ENCODE data around the gene OMP.
"Not testable (repeated sequence)": the region's sequence is repeated elsewhere in the genome, so short reads cannot be mapped to it uniquely, and the experiment has no call there.

OMP gene

GRCh38 chr11:77093056-77093891, 9.4 kb upstream of the OMP start:
- Histone ChIP-seq H3K27me3 (ENCODE audit: control insufficient read depth, insufficient read depth, low read length) (no peaks in the 10 kb centered on the region), H3K4me1 (ENCODE audit: control insufficient read depth, insufficient read depth, low read length) (no peaks in the 10 kb centered on the region), H3K4me3 (ENCODE audit: low read length) (no peak overlapping the region), H3K27ac (ENCODE audit: low read depth, low read length) (no peak overlapping the region), H3K36me3 (ENCODE audit: control insufficient read depth, insufficient read depth, low read length) (peaks cover 8% of the 10 kb centered on the region), H3K9ac (ENCODE audit: low read length) (no peak overlapping the region)

GRCh38 chr11:77093987-77094840, 8.4 kb upstream of the OMP start:
- H3K9ac ChIP-seq (ENCODE audit: low read length), result no peak overlapping the region
- no peaks in the 10 kb centered on the region for H3K27me3 ChIP-seq (ENCODE audit: control insufficient read depth, insufficient read depth, low read length)
- no peak overlapping the region for H3K27ac ChIP-seq (ENCODE audit: low read depth, low read length)
- no peak overlapping the region for H3K4me3 ChIP-seq (ENCODE audit: low read length)
- peaks cover 8% of the 10 kb centered on the region for H3K36me3 ChIP-seq (ENCODE audit: control insufficient read depth, insufficient read depth, low read length)
- H3K4me1 ChIP-seq (ENCODE audit: control insufficient read depth, insufficient read depth, low read length), result no peaks in the 10 kb centered on the region

GRCh38 chr11:77094841-77095365, 7.7 kb upstream of the OMP start:
- Histone ChIP-seq H3K27ac (ENCODE audit: low read depth, low read length) (no peak overlapping the region), H3K4me1 (ENCODE audit: control insufficient read depth, insufficient read depth, low read length) (no peaks in the 10 kb centered on the region), H3K9ac (ENCODE audit: low read length) (no peak overlapping the region), H3K4me3 (ENCODE audit: low read length) (no peak overlapping the region), H3K36me3 (ENCODE audit: control insufficient read depth, insufficient read depth, low read length) (peaks cover 8% of the 10 kb centered on the region), H3K27me3 (ENCODE audit: control insufficient read depth, insufficient read depth, low read length) (no peaks in the 10 kb centered on the region)

- Histone ChIP-seq H3K27me3 (ENCODE audit: control insufficient read depth, insufficient read depth, low read length) (no peaks in the 10 kb centered on the region), H3K4me3 (ENCODE audit: low read length) (no peak overlapping the region), H3K36me3 (ENCODE audit: control insufficient read depth, insufficient read depth, low read length) (peaks cover 8% of the 10 kb centered on the region), H3K4me1 (ENCODE audit: control insufficient read depth, insufficient read depth, low read length) (no peaks in the 10 kb centered on the region), H3K27ac (ENCODE audit: low read depth, low read length) (no peak overlapping the region), H3K9ac (ENCODE audit: low read length) (no peak overlapping the region)
Measured at GRCh38 chr11:77095551-77096490, 6.8 kb upstream of the OMP start.

GRCh38 chr11:77096591-77097019, 6.0 kb upstream of the OMP start:
- no peak overlapping the region for H3K4me3 ChIP-seq (ENCODE audit: low read length)
- H3K36me3 ChIP-seq (ENCODE audit: control insufficient read depth, insufficient read depth, low read length), result peaks cover 8% of the 10 kb centered on the region
- H3K27me3 ChIP-seq (ENCODE audit: control insufficient read depth, insufficient read depth, low read length), result no peaks in the 10 kb centered on the region
- no peaks in the 10 kb centered on the region for H3K4me1 ChIP-seq (ENCODE audit: control insufficient read depth, insufficient read depth, low read length)
- H3K27ac ChIP-seq (ENCODE audit: low read depth, low read length), result no peak overlapping the region
- H3K9ac ChIP-seq (ENCODE audit: low read length), result no peak overlapping the region

GRCh38 chr11:77097180-77097579, 5.5 kb upstream of the OMP start:
- H3K36me3 ChIP-seq (ENCODE audit: control insufficient read depth, insufficient read depth, low read length); H3K9ac ChIP-seq (ENCODE audit: low read length); H3K27ac ChIP-seq (ENCODE audit: low read depth, low read length); H3K27me3 ChIP-seq (ENCODE audit: control insufficient read depth, insufficient read depth, low read length); H3K4me1 ChIP-seq (ENCODE audit: control insufficient read depth, insufficient read depth, low read length); H3K4me3 ChIP-seq (ENCODE audit: low read length): not testable (repeated sequence)

- H3K9ac ChIP-seq (ENCODE audit: low read length), result no peak overlapping the region
- no peak overlapping the region for H3K4me3 ChIP-seq (ENCODE audit: low read length)
- no peaks in the 10 kb centered on the region for H3K36me3 ChIP-seq (ENCODE audit: control insufficient read depth, insufficient read depth, low read length)
- H3K4me1 ChIP-seq (ENCODE audit: control insufficient read depth, insufficient read depth, low read length), result no peaks in the 10 kb centered on the region
- H3K27me3 ChIP-seq (ENCODE audit: control insufficient read depth, insufficient read depth, low read length), result no peaks in the 10 kb centered on the region
- H3K27ac ChIP-seq (ENCODE audit: low read depth, low read length), result no peak overlapping the region
Measured at GRCh38 chr11:77100166-77101042, 2.2 kb upstream of the OMP start.

- no peaks in the 10 kb centered on the region for H3K36me3 ChIP-seq (ENCODE audit: control insufficient read depth, insufficient read depth, low read length)
Measured at GRCh38 chr11:77101043-77101537, 1.6 kb upstream of the OMP start.

GRCh38 chr11:77103319-77103718, 679 bp downstream of the OMP start:
- Histone ChIP-seq H3K9ac (ENCODE audit: low read length) (no peak overlapping the region), H3K4me1 (ENCODE audit: control insufficient read depth, insufficient read depth, low read length) (peaks cover 2% of the 10 kb centered on the region), H3K4me3 (ENCODE audit: low read length) (no peak overlapping the region), H3K36me3 (ENCODE audit: control insufficient read depth, insufficient read depth, low read length) (no peaks in the 10 kb centered on the region), H3K27me3 (ENCODE audit: control insufficient read depth, insufficient read depth, low read length) (no peaks in the 10 kb centered on the region), H3K27ac (ENCODE audit: low read depth, low read length) (no peak overlapping the region)

More at GRCh38 chr11:77101043-77101537, 1.6 kb upstream of the OMP start:
- H3K27ac ChIP-seq (ENCODE audit: low read depth, low read length), result no peak overlapping the region
- no peaks in the 10 kb centered on the region for H3K4me1 ChIP-seq (ENCODE audit: control insufficient read depth, insufficient read depth, low read length)
- H3K27me3 ChIP-seq (ENCODE audit: control insufficient read depth, insufficient read depth, low read length), result no peaks in the 10 kb centered on the region
- H3K4me3 ChIP-seq (ENCODE audit: low read length), result no peak overlapping the region
- no peak overlapping the region for H3K9ac ChIP-seq (ENCODE audit: low read length)

GRCh38 chr11:77104727-77105126, 2.1 kb downstream of the OMP start:
- no peaks in the 10 kb centered on the region for H3K27me3 ChIP-seq (ENCODE audit: control insufficient read depth, insufficient read depth, low read length)
- no peak overlapping the region for H3K27ac ChIP-seq (ENCODE audit: low read depth, low read length)
- H3K4me1 ChIP-seq (ENCODE audit: control insufficient read depth, insufficient read depth, low read length), result peaks cover 2% of the 10 kb centered on the region
- no peak overlapping the region for H3K9ac ChIP-seq (ENCODE audit: low read length)
- H3K36me3 ChIP-seq (ENCODE audit: control insufficient read depth, insufficient read depth, low read length), result no peaks in the 10 kb centered on the region
- no peak overlapping the region for H3K4me3 ChIP-seq (ENCODE audit: low read length)

- Histone ChIP-seq H3K9ac (ENCODE audit: low read length) (no peak overlapping the region), H3K36me3 (ENCODE audit: control insufficient read depth, insufficient read depth, low read length) (no peaks in the 10 kb centered on the region)
Measured at GRCh38 chr11:77106321-77106720, 3.7 kb downstream of the OMP start.

More at GRCh38 chr11:77106321-77106720, 3.7 kb downstream of the OMP start:
- H3K4me1 ChIP-seq (ENCODE audit: control insufficient read depth, insufficient read depth, low read length), result peaks cover 2% of the 10 kb centered on the region
- H3K27ac ChIP-seq (ENCODE audit: low read depth, low read length), result no peak overlapping the region
- H3K27me3 ChIP-seq (ENCODE audit: control insufficient read depth, insufficient read depth, low read length), result no peaks in the 10 kb centered on the region
- no peak overlapping the region for H3K4me3 ChIP-seq (ENCODE audit: low read length)

Measured in rectal smooth muscle tissue (tissue), 1 donor.